HG03045 (cell line): Measurements from ENCODE around the gene FHIP1A.

Experiments
- ATAC-seq: cut with Tn5 transposase; IDR thresholded peaks from one replicate; pipeline ENCODE4 v1.9.1; 2021; ENCODE audit warnings: mild to moderate bottlenecking, moderate library complexity; ENCODE audit not compliant: unreplicated experiment

Gene FHIP1A

DNA sequence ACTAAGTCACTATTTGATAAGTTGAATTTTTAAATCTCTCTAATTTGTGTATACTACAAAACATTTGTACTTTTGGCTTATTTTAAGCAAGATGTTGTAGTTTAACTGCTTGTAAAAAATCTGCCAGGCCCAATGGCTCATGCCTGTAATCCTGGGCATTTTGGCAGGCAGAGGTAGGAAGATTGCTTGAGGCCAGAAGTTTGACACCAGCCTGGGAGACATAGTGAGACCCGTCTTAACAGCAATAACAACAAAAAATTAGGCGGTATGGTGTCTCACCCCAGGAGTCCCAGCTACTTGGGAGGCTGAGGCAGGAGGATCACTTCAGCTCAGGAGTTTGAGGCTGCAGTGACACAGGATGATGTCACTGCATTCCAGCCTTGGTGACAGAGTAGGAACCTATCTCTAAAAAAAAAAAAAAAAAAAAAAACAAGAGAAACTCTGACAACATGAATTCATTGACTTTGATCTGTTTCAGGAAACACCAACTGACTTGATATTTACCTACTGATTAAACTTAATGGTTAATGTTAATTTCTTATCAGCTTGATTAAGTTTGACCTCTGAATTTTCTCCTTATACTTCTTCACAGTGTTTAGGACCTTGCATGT is 8.9 kb downstream of the FHIP1A start:
- ATAC-seq, result no peak

DNA sequence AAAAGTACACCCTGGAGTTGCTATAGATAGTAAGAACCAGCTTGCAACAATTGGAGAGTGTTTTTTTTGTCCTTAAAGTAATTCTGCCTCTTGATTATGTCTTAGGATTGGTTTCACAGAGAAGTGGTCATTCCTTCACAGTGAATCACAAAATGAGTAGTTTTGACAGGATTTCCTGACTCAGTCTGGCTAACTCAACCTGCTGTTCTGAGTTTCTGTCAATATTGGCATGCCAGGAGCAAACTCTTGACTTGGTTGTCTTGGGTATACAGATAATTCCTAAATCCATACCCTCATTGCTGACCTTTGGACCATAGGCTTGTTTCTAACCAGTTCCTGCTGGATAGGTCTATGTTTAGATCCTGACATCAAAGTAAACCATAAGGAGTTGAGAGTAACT is 9.4 kb downstream of the FHIP1A start:
- no peak for ATAC-seq

DNA sequence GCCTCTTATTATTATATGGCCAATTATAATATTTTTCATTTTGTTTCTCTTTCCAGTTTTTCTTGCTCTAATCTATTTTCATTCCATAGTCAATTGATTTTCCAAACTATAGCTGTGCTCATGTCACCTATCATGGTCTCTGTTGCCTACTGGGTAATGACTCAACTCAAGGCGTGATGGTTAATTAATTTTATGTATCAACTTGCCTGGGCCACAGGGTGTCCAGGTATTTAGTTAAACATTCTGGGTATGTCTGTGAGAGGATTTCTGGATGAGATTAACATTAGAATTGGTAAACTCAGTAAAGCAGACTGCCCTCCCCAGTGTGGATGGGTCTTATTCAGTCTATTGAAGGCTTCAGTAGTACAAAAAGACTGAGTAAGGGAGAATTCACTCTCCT is 9.9 kb downstream of the FHIP1A start:
- ATAC-seq, result no peak

DNA sequence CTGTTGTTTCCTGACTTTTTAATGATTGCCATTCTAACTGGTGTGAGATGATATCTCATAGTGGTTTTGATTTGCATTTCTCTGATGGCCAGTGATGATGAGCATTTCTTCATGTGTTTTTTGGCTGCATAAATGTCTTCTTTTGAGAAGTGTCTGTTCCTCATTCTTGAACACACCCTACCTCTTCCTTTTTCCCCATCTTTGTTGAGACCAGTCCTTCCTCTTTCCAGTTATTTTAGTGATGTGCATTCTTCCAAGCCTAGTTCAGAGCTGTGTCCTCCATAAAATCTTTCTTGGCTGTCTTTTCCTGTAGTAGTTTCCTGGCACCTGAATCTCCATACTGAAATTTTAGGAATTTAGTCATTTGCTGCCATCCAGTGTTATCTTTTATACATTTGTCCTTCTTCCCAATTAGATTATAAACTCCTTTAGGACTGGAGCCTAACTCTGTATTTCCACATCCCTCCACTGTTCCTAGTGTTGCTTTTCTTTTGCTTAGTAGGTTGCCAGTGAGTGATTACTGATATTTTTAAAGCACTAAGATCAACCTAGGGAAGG is 11.4 kb downstream of the FHIP1A start:
- ATAC-seq, result no peak

DNA sequence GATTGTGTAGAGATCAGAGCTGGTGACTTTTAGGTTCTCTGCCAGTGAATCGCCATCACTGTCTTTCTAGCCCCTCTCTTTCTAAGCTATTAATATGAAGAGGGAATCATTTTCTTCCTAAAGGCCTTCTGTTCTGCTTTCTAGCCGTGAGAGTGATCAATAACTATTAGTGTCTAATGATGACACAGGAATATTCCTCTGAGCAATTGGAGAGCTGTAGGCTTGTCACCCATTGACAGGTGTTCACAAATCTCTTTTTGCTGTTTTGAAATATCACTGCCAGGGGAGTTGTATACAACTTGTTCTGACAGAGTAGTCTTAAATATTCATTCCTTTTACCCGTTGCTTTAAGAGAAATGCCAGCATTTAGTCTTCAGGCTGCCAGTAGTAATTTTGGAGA is 13.9 kb downstream of the FHIP1A start:
- ATAC-seq, result no peak

DNA sequence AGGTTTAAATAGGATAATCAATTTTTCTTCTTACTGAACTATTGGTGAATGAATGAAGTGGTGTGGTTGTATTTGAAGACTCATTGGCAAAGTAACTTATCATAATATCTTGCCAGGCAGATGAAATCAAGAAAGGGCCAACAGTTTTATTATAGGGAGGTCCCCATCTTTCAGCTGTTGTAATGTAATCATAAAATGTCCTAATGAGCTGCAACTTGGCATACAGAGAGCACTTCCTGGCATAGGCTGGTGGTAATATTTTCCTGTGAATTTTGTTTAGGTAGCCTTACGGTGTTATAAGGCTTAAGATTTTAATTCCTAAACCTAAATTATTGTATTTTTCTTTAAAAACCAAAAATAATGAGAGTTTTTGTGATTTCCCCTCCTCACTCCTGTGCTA is 17.5 kb downstream of the FHIP1A start:
- ATAC-seq, result no peak

DNA sequence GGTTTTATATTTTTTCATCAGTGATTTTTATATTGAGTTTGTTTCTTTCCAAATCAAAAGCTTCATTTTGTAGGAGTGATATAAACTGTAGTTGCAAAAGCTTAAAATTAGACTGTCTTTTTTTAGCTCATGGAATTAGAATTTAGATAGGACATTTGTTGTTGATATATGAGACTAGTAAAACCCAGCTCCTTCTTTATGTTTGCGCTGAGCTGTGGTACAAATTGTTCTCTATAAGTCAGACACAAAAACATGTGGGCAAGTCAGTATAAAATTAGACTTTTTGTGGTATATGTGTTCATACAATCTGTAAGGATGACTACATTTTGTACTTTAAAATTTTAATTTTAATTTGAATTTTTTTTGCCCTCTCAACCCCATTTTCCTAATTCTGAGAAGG is 18.3 kb downstream of the FHIP1A start:
- ATAC-seq, result no peak

DNA sequence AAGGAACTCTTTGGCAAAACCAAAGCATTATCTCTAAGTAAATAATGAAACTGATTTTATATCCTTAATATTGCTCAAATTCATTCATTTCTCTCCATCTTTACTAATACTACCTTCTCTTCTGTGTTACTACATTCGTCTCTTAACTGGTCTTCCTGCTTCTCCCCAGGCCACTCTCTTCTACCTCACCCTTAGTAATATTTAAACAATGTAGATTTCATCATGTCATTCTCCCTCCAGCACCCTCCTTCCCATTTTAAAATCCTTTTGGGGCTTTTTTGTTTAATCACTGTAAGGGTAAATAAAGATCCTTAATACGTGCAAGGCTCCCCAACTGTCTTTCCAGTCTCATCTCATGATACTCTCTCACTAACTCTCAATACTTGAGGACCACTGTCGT is 19.4 kb downstream of the FHIP1A start:
- ATAC-seq, result no peak

DNA sequence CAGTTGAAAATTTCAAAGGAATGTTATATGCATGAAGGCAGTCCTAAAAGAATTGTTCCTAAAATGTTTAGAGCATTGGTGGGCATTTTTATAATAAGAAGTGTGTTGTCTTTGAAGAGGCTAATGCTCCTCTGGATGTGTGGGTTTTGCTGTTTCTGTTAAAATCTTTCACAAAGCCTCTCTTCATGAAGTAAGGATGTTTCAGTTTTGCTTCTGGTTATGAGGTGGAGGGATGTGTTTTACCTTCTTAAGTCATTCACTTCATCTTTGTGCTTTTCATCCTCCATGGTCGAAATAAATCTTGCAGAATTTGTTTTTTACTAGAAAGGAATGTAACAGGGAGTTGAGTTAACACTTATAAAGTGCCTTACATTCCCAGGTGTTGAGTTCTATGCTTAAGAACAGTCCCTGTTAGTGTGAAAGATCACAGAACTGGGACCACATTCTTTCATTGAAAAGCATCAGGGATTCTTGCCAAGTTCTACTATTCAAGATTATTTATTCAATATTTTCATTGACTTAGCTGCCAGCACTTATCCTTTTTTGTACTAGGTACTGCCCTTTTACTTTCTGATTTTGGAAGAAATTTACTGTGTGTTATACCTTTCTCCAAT is 21.1 kb downstream of the FHIP1A start:
- no peak for ATAC-seq

DNA sequence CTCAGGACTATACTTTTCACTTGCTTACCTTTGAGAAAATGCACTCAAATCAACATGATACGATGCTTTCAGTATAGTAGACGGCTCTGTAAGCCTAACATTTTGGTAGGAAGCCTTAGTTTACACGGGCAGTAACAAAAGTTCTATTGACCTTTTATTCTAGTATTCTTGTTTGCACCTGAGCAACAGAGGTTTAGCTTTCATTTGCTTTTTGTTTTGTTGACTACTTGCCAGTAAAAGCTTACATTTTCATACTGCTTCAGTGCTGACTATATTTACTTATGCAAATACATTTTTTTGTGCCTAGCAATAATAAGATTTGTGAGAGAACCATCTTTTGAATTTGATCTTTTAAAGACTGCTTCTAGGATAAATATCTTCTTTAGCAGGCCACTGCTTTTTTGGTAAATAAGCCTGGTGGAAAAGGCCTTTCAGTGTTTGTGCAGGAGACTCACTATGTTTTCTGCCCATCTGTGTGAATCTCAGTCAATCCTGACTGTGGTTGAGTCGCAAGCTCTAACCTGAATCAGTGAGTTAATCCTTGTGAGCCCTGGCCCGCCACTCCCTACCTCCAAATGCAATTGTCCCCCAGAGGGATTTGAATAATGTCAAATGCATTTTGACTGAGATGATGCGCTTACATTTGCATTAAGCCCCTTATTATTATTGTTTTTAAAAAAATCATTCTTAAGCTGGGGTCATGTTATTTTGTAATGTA is 21.9 kb downstream of the FHIP1A start:
- no peak for ATAC-seq

DNA sequence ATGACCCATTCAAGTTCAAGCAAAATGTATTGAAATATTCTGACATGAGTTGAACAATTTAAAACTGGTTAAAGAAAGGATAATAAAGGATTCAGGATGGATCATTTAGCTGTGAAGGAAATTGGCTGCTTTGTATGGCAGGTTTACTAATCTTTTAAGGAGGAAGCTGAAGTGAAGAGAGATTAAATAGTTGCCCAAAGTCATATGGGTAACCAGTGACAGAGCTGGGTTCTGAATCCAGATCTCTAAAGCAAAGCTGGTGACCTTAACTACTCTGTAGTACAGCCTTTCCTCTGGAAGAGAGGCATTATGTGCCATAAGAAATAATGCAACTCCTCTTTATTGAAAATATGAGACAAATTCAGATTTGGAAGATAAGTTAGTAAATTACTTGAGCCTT is 22.8 kb downstream of the FHIP1A start:
- no peak for ATAC-seq

DNA sequence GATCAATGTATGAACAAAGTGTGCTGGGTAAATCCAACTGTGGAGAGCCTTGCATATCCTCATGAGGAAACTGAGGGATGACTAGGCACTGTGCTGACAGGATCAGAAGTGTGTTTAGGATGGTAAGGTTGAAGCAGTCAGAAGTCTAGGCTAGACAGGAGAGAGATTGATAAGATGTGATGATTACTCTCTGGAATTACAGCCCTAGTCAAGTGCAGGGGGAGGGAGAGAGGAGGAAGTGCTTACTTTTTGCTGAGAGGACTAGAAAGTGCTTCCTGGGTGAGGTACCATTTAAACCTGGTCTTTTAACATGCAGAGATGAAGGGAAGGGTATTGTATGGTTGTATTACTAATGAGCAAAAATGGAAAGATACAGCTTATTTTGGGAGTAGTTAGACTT is 23.7 kb downstream of the FHIP1A start:
- no peak for ATAC-seq

DNA sequence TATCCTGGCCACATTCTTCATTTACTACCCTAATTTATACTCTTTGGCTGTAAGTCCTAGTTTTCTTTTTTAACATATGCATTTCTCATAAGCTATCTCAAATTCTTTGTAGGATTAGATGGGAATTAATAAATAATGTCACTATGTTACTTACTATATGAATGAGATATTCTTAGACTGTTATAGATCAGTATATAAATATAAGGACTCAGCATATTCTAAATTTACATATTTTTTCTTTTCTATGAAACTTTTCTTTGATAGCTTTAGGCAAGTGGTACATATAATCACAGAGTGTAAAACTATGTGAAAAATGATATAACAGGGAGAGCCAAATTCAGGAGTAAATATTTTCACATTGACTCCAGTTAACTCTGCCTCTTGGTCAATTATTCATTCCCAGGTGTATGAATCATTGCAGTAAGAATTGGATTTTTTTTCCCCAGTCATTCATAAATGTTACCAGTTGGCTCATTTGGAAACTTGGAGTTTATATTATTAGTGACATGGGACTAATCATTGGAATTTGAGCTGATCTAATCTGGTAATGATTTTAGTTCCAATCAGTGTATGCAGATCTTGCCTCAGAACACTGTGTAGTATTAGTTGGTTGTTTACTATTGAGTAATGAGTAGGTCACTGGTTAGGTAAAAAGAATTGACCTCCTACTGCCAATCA is 25.3 kb downstream of the FHIP1A start:
- no peak for ATAC-seq

DNA sequence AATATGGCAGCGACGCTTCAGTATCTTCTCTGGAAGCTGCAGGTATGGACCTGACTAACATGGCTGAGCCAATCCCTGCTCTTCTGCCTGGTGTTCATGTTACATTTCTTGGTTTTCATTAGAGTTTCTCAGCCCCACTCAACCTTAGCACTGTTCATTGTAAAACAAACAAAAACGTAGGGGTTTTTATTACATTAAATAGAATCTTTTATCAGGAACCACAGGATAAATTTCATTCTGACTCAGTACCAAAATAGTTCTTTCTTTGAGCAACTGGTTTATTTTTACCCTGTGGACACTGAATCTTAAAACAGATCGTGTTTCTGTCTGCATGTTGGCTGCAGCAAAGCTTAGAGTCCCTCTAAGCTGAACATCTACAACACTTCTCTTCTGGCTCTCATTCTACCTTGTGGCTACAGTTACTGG is 27.1 kb downstream of the FHIP1A start:
- ATAC-seq, result no peak

DNA sequence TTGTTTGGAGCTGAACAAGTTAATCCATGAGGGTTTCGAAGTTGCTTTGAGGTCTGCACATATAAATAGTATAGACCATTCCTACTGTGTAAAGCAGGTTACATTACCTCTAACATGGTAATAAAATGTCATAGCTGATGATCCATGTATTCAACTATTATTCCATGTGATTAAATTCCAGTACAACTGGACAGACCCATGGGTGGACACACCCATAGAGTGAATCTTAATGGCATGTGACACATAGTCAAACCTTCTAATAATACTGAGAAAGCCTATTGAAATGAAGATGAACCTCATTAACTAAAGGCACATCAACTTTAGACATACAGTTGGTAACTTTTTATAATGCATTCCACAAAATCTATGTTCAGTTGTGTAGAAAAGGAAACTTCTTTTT is 28.5 kb downstream of the FHIP1A start:
- no peak for ATAC-seq

DNA sequence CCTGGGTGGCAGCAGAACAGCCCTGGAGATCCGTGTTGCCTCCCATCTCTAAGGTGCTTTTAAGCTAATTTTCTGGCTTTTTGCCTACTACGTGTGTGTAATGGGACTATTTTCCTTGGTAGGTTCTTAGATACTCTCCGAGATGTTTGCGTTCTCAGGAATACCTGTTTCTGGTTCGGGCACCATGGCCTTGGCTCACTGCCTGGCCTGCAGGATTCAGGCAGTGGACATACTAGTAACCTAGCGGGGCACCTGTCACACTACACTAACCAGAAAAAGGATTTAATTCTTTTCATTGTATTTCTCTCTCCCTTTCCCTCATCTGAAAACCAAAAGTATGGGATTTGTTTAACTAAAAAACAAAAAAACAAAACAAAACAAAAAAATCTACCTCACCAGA is 29.2 kb downstream of the FHIP1A start:
- ATAC-seq, result no peak

DNA sequence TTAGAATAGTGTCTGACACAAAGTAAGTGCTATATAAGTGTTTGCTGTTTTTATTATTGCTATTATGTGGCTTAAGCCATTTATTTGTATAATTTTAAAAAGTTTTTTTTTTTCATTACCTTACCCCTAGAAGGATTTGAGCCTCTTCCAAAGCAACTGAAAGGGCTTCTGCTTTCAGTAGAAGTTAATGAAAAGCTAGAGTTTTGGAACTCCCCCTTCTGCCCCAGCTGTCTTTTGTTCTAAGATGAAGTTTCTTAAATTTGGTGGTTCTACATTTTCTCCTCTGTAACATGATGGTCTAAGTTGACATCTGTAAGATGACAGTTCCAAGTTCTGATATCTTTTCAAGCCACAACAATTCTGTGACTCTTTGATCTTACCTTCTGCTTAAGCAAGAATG is 30.3 kb downstream of the FHIP1A start:
- ATAC-seq, result no peak

DNA sequence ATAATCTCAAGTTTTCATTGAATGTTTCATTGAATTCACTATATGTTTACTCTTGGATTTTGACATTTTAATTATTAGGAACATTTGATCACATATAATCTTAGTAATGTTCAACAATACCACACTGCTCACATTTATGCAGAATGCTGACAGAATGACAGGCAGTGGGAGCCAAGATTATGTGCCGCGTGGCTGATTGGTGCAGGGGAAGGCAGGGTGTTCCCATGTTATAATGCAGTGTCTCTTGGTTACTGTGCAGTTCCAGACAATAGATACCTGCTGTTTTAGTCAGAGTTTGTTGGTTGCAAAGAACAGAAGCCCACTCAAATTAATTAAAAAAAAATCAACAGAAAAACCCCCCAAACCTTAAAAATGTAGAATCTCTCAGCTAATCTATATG is 33.0 kb downstream of the FHIP1A start:
- ATAC-seq, result no peak

DNA sequence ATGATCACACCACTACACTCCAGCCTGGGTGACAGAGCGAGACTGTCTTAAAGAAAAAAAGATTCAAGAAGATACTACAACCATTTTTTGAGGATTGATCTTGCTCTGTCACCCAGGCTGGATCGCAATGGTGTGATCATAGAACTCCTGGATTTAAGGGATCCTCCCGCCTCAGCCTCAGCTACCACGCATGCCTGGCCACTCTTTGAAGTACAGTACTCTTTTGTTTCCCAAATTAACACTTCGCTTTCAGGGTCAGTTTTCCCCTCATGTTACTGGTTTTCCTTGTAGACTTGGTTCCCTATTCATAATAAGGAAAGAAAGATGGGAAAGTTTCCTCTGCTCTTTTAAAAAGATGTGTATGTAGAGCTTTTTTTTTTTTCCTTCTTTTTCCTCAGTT is 34.3 kb downstream of the FHIP1A start:
- no peak for ATAC-seq

DNA sequence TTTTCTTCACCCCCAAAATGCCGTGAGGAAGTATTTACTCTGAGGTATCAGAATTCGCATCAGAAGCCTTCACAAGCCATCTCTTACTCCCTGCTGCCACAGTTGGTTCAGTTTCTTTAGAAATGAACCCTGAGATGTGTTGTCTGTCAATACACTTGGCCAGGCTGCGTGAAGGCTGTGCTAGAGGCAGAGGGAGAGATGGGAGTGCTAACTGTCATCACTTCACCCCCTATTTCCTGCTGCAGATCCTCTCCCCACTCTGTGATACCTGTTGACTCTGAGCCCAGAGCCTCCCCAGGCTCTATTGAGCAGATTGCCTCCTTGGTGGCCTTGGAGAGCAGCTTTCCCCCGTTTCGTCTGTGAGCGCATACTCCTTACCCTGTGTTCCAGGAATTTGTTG is 34.8 kb downstream of the FHIP1A start:
- no peak for ATAC-seq

DNA sequence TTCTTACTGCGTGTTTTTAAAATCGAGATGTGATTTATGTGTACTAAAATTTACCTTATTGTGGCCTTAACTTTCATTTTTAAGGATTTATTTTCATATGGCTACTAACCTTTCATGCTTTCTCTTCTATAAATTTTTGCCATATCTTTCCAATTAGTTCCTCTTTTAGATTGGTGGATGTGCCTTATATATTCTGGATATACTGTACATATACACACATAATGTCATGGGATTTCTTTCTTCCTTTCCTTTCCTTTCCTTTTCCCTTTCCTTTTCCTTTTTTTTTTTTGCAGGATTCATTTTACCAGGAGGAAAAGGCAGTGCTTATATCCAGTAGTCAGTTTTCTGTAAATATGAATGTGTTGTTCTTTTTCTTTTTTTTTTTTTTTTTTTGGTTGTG is 37.2 kb downstream of the FHIP1A start:
- no peak for ATAC-seq

DNA sequence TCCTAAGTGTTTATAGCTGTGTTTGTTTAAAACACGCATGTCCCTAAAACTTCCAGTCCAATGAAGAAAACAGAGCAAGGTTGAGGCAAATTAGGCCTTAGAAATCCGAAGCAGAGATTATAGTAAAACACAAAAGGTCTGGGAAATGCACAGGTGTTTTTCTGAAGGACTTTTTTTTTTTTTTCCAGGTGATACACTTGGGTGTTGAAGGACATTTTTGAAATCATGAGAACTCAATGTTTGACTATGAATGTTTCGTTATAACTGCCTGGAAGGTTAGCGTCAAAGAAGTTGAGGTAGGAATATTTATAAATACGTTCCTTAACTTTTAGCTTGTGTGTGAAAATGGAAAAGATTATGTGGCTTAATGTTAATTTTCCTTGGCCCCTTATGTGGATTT is 45.5 kb downstream of the FHIP1A start:
- ATAC-seq, result no peak
